ENCODE data around the gene BMI1.

The BMI1 gene

DNA sequence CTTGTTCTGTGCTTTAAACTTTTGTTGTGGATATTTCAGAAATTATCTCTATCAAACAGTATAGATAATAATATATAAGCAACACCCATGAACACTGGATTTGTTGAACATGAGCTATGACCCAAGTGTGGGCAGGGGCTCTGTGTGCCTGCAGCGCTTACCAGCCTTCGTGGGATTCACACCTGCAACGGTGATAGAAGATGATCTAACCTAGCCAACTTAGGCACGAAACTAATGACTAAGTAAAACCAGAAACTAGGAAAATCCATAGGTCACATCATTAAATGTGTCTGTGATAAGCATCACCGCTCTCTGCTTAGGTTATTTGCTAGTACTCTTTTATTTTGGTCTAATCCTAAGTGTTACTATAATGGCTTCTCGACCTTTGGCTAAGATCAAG, 42.4 kb downstream of the BMI1 start:
- Histone ChIP-seq H3K4me2 (ENCODE audit: insufficient read depth, low read length) (no peak overlapping the region), H3K27ac (ENCODE audit: low read length) (no peak overlapping the region), H3K4me3 (ENCODE audit: low read depth in 1 of 2, low read length in 2 of 2) (no peak overlapping the region), H3K9me3 (ENCODE audit: insufficient read depth, low read length, severe bottlenecking) (no peaks in the 10 kb centered on the region), H3K27me3 (ENCODE audit: insufficient read depth, low read length, poor library complexity) (no peaks in the 10 kb centered on the region), H2AFZ (ENCODE audit: low read depth, low read length) (no peak overlapping the region), H3K4me1 (ENCODE audit: insufficient read depth, low read length) (no peaks in the 10 kb centered on the region), H4K20me1 (ENCODE audit: insufficient read depth, low read length) (no peaks in the 10 kb centered on the region), H3K79me2 (ENCODE audit: insufficient read depth, low read length) (no peaks in the 10 kb centered on the region), H3K9ac (ENCODE audit: low read depth, low read length) (no peak overlapping the region), H3K36me3 (ENCODE audit: insufficient read depth, low read length) (no peaks in the 10 kb centered on the region)
- DNase-seq (no peak), ATAC-seq (ENCODE audit: insufficient read depth, low read depth) (no peak)
- TF ChIP-seq, protein P1, sequence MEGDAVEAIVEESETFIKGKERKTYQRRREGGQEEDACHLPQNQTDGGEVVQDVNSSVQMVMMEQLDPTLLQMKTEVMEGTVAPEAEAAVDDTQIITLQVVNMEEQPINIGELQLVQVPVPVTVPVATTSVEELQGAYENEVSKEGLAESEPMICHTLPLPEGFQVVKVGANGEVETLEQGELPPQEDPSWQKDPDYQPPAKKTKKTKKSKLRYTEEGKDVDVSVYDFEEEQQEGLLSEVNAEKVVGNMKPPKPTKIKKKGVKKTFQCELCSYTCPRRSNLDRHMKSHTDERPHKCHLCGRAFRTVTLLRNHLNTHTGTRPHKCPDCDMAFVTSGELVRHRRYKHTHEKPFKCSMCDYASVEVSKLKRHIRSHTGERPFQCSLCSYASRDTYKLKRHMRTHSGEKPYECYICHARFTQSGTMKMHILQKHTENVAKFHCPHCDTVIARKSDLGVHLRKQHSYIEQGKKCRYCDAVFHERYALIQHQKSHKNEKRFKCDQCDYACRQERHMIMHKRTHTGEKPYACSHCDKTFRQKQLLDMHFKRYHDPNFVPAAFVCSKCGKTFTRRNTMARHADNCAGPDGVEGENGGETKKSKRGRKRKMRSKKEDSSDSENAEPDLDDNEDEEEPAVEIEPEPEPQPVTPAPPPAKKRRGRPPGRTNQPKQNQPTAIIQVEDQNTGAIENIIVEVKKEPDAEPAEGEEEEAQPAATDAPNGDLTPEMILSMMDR (IDR thresholded peaks at IDR 0.05; ENCODE audit: borderline replicate concordance, extremely low read depth, low read length, poor library complexity, severe bottlenecking) = no peak
- TF ChIP-seq EZH2 (IDR thresholded peaks at IDR 0.05; ENCODE audit: borderline replicate concordance, low read depth, low read length, severe bottlenecking) = no peak

DNA sequence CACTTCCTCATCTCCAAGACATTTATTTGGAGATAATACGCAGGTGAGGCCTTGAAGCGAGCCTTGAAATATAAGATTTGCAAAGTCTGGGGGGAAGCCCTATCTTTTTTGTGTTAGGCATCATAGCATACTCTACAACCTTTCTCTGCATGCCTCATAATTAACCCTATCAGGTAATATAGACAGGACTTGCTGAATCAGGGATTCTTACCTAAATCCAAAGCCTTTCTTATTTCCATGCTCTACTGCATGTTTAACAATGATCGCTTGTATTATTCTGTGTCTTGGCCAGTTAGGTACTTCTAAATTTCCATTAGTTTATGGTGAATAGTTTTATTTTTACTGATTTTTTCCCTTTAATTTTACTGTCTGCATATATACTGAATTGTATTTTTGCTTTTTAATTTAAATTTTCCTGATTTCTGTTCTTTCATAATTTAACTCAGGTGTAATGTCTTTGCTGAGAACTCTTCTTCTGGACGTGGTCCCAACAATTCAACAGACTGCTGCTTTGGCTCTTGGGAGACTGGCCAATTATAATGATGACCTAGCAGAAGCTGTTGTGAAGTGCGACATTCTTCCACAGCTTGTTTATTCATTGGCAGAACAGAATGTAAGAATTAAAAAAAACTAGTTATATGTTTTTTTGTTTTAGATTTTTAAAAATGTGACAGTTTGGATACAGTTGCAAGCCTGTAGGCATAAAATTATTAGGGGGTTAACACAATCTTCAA, 43.7 kb downstream of the BMI1 start:
- Histone ChIP-seq H3K36me3 (ENCODE audit: insufficient read depth, low read length) (no peaks in the 10 kb centered on the region), H3K9ac (ENCODE audit: low read depth, low read length) (no peak overlapping the region), H2AFZ (ENCODE audit: low read depth, low read length) (no peak overlapping the region), H3K9me3 (ENCODE audit: insufficient read depth, low read length, severe bottlenecking) (no peaks in the 10 kb centered on the region), H3K4me3 (ENCODE audit: low read depth in 1 of 2, low read length in 2 of 2) (no peak overlapping the region), H3K4me2 (ENCODE audit: insufficient read depth, low read length) (no peak overlapping the region), H4K20me1 (ENCODE audit: insufficient read depth, low read length) (no peaks in the 10 kb centered on the region), H3K27ac (ENCODE audit: low read length) (no peak overlapping the region), H3K79me2 (ENCODE audit: insufficient read depth, low read length) (no peaks in the 10 kb centered on the region), H3K4me1 (ENCODE audit: insufficient read depth, low read length) (no peaks in the 10 kb centered on the region; the same call in 1 of the 2 replicates), H3K27me3 (ENCODE audit: insufficient read depth, low read length, poor library complexity) (no peaks in the 10 kb centered on the region)
- DNase-seq = no peak
- ATAC-seq (ENCODE audit: insufficient read depth, low read depth) = no peak
- TF ChIP-seq, protein P1 (IDR thresholded peaks at IDR 0.05; ENCODE audit: borderline replicate concordance, extremely low read depth, low read length, poor library complexity, severe bottlenecking) = no peak
- no peak for TF ChIP-seq EZH2 (IDR thresholded peaks at IDR 0.05; ENCODE audit: borderline replicate concordance, low read depth, low read length, severe bottlenecking)

DNA sequence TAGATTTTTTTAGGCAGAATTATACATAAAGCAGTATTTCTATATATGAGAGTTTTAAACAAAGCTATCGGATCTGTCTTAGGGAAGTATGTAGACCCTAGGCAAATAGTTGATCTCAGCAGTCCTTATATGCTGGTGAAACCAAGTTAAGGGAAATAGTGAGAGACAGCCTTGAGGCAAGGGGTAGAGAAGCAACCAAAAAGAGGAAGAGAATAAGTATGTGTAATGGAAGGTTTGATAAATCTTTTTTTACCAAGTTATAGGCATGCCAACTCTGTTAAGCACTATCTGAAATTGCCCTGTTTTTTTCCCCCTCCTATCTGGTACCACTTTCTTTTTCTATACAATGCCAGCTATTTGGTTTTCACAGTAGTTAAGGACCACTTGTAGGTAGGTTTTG, 44.3 kb downstream of the BMI1 start:
- no peak for ATAC-seq (ENCODE audit: insufficient read depth, low read depth)
- no peak overlapping the region for H3K4me3 ChIP-seq (ENCODE audit: low read depth in 1 of 2, low read length in 2 of 2)
- H3K9me3 ChIP-seq (ENCODE audit: insufficient read depth, low read length, severe bottlenecking) = no peaks in the 10 kb centered on the region
- no peaks in the 10 kb centered on the region for H3K36me3 ChIP-seq (ENCODE audit: insufficient read depth, low read length)
- H3K4me2 ChIP-seq (ENCODE audit: insufficient read depth, low read length) = no peak overlapping the region
- no peaks in the 10 kb centered on the region for H4K20me1 ChIP-seq (ENCODE audit: insufficient read depth, low read length)
- TF ChIP-seq, protein P1 (IDR thresholded peaks at IDR 0.05; ENCODE audit: borderline replicate concordance, extremely low read depth, low read length, poor library complexity, severe bottlenecking) = no peak
- TF ChIP-seq EZH2 (IDR thresholded peaks at IDR 0.05; ENCODE audit: borderline replicate concordance, low read depth, low read length, severe bottlenecking) = no peak
- no peaks in the 10 kb centered on the region for H3K79me2 ChIP-seq (ENCODE audit: insufficient read depth, low read length)
- no peak overlapping the region for H2AFZ ChIP-seq (ENCODE audit: low read depth, low read length)
- H3K4me1 ChIP-seq (ENCODE audit: insufficient read depth, low read length) = peaks cover 7% of the 10 kb centered on the region
- H3K27ac ChIP-seq (ENCODE audit: low read length) = no peak overlapping the region
- no peaks in the 10 kb centered on the region for H3K27me3 ChIP-seq (ENCODE audit: insufficient read depth, low read length, poor library complexity)
- no peak for DNase-seq
- no peak overlapping the region for H3K9ac ChIP-seq (ENCODE audit: low read depth, low read length)

All from DND-41 (cell line).